GM10248 (cell line): Measurements from ENCODE around the gene SSH2.

Experiments
- CTCF ChIA-PET: fragments of 300-600 bp; sonication (Branson Sonifier 250); formaldehyde crosslinking; extraction: SDS; loops from one replicate; lab custom pipeline; 2021; ENCODE audit warnings: antibody characterized with exemption; lab: Yijun Ruan, JAX
- POLR2A ChIA-PET: fragments of 350-650 bp; sonication (Branson Sonifier 250); formaldehyde crosslinking; extraction: SDS; loops from one replicate; lab custom pipeline; 2020; ENCODE audit warnings: antibody characterized with exemption; lab: Yijun Ruan, JAX
- DNase-seq: peaks from one replicate; pipeline ENCODE4 v3.0.0; 2012; ENCODE audit errors: extremely low spot score
- TF ChIP-seq, protein P1 (sequence below): IDR thresholded peaks from 2 replicates; pipeline ENCODE4 v1.5.1; 2012; ENCODE audit warnings: mild to moderate bottlenecking, low read depth; ENCODE audit errors: extremely low read depth, missing control alignments, control extremely low read depth

SSH2 gene

DNA sequence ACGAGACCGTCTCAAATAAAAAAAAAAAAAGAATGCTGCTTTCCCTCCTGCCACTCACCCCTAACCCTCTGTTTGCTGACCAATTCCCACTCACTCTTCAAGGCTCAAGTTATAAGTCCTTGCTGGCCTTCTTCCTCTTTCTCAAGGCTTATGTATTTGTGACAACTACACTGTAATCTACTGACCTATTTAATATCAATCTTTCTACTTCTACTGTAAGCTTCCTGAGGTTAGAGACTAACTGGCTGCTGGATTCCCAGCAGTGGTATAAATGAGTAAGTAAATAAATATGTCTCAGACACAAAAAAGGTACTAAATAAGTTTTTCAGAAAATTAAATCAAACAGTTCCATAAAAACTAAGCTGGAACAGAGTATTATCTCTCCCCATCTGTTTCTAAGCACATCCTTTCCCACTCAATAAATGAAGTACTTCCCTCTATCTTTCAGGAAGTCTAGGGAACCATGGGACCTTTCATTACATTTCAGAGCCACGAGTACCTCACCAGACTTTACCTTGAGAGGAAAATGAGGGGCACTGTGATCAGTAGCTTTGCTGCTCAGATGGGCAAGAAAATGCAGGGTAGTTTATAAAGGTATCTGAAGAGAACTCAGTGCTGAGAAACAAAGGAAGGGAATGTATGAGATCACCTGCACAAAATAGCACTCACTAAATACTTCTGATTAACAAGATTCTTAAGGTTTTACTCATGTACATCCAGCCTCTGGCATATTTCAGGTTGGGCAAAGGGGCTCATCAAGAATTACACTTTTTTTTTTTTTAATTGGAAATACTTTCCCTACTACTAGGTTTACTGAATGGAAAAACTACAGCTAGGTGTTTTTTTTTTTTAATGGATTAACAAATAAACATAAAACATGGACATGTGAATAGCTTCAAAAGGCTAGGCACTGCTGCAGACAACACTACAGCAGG is 10.8 kb downstream of the SSH2 start:
- no peak for DNase-seq

DNA sequence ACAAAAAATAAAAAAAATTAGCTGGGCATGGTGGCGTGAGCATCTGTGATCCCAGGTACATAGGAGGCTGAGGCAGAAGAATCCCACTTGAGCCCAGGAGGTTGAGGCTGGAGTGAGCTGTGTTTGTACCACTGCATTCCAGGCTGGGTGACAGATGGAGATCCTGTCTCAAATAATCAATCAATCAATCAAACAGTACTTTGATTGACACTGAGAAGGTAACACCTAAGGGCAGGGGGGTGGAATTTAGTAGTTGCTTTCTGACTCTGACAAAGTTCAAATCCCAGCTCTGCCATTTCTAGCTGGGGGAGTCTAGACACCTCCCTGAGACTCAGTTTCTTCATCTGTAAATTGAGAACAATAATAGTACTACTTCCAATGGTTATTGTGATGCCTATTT is 12.0 kb downstream of the SSH2 start:
- POLR2A ChIA-PET: no interaction called here
- CTCF ChIA-PET: interaction anchor here (1.1 to 5.4 kb wide), 3 partner anchors 9 to 26 kb away, joined by 3 to 48 read pairs (median 3); partner anchors contain the start of gene SSH2
- TF ChIP-seq, protein P1, sequence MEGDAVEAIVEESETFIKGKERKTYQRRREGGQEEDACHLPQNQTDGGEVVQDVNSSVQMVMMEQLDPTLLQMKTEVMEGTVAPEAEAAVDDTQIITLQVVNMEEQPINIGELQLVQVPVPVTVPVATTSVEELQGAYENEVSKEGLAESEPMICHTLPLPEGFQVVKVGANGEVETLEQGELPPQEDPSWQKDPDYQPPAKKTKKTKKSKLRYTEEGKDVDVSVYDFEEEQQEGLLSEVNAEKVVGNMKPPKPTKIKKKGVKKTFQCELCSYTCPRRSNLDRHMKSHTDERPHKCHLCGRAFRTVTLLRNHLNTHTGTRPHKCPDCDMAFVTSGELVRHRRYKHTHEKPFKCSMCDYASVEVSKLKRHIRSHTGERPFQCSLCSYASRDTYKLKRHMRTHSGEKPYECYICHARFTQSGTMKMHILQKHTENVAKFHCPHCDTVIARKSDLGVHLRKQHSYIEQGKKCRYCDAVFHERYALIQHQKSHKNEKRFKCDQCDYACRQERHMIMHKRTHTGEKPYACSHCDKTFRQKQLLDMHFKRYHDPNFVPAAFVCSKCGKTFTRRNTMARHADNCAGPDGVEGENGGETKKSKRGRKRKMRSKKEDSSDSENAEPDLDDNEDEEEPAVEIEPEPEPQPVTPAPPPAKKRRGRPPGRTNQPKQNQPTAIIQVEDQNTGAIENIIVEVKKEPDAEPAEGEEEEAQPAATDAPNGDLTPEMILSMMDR: no peak
- DNase-seq: no peak

More for the DNA sequence above, 10.8 kb downstream of the SSH2 start:
- POLR2A ChIA-PET: no interaction called here
- CTCF ChIA-PET: interaction anchor here (0.6 to 5.4 kb wide), 10 partner anchors 9 to 304 kb away, joined by 3 to 48 read pairs (median 4); partner anchors contain the start of gene SSH2
- TF ChIP-seq, protein P1: no peak

DNA sequence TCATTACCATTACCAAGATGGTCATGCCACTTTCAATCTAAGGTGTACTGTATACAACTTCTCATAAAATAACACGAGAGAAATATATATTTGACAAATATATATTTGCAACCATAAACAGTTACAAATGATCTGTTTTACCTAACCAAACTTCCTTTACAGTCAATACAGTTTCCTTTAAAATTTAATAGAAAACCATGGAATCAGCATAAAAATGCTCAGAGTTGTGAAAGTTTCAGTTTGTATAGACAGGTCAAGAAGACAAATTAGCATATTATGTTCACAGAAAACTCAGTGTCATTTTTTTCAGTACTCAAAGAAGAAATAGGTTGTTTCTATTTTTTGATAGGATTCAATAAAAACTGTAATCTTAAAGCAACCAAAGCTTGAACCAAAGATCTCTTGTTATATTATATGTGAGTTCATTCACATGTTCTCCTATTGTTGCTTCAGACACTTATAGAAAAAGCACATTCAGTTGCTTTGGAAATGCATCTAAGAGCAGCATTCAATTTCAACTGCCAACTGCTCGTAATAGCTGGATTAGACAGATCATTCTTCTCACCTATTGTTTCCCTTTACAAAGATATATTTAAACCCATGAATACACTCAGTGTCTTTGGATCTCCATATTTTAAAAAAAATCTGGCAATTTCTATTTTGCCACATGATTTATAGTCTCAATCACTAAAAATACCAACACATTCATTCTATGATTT is 15.1 kb downstream of the SSH2 start:
- POLR2A ChIA-PET: no interaction called here
- no peak for DNase-seq
- CTCF ChIA-PET: interaction anchor here (6.7 kb wide), 1 partner anchor 16 kb away, joined by 48 read pairs; the partner anchor contains the start of gene SSH2
- TF ChIP-seq, protein P1: no peak

DNA sequence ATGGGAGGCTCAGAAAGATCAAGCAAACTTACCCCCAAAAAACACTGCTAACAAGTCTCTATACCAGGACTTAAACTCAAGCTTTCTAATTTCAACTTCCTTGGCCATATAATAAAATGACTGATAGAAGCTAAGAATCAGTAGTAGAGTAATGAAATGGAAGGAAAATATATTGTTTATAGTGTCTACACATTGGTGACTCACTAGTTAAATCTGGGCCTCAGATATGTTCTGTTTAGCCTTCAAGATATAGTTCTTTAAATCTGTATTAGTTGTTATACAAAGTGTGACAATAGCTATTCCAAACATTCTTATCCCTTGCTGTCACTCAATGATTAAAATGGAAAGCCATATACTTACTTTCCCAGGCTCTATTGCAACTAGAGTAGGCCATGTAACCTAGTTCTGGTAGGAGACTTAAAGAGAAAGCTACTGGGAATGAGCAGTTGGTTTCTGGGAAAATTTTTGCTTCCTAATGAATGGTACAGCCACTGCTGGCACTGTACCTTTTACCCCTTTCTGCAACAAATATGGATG is 18.3 kb downstream of the SSH2 start:
- TF ChIP-seq, protein P1: no peak
- DNase-seq: no peak
- ChIA-PET POLR2A (no interaction called here), CTCF (interaction anchor here (1.0 to 6.7 kb wide), 6 partner anchors 11 to 294 kb away, joined by 3 to 48 read pairs (median 4); partner anchors contain the start of gene SSH2)

DNA sequence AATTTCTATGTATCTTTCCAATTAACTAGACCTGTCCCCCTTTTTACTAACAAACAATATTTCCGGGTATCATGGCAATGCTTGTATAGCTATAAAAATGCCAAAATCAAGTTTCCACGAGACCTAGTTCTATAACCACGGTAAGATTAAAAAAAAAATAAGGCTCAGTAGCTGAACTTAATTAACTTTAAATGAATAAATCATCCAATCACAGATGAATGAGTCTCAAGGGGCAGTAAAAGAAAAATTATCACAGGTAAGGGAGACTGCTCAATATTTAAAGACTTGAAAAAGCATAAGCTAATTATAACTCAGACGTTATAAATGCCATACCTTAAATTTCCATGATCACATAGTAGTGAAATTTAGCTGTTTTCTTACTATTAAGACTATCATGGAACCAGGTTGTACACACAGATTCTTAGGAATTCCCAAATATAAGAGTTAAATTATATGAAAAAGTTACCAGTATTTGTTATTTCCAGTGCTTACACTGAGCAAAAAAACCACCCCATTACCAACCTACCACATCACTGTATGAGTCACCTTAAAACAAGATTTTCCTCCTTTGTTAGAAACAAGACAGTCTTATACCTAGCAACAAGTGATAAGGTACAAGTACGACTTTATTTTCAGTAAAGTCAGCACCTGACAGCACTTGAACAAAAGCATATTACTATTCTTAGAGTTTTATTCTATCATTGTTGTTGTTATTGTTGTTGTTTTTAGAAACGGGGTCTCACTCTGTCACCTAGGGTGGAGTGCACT is 20.6 kb downstream of the SSH2 start:
- CTCF ChIA-PET: interaction anchor here (1.2 to 6.7 kb wide), 4 partner anchors 8 to 102 kb away, joined by 3 to 48 read pairs (median 4); partner anchors contain the start of gene SSH2
- POLR2A ChIA-PET: interaction anchor here (0.6 kb wide), 1 partner anchor 17 kb away, joined by 3 read pairs; no protein-coding TSS in a partner anchor
- TF ChIP-seq, protein P1: no peak
- no peak for DNase-seq
